Renal pelvis (tissue), 4 donors: ENCODE measurements around the gene ZMYND8. TPM values are rescaled to one million over a fixed set of nuclear protein-coding genes. Genes with fewer than 3 reads are reported as not detected.
"Not testable (repeated sequence)": the region's sequence is repeated elsewhere in the genome, so short reads cannot be mapped to it uniquely, and the experiment has no call there.

ENCODE experiments used
- DNase-seq: peaks from one replicate; pipeline ENCODE4 v3.0.0-alpha.2; 2013
- polyA plus RNA-seq, 3 donors: library from polyadenylated mRNA; unstranded; fragments of 120-200 nt; gene quantifications; one replicate each; pipeline ENCODE4 v1.2.1, GENCODE V29; 2013; ENCODE audit not compliant: insufficient read length in 3 of 3

Gene ZMYND8
- polyA plus RNA-seq, 3 donors, result 41.1 to 49.4 (median 42.8) TPM

- not testable (repeated sequence) for DNase-seq
Observed at GRCh38 chr20:47374121-47374520, 17.6 kb upstream of the ZMYND8 start.

GRCh38 chr20:47373206-47373733 lies 16.8 kb upstream of the ZMYND8 start:
- DNase-seq, result no peak

- DNase-seq, result no peak
Observed at GRCh38 chr20:47370850-47371782, 14.6 kb upstream of the ZMYND8 start.

GRCh38 chr20:47370214-47370613 lies 13.7 kb upstream of the ZMYND8 start:
- no peak for DNase-seq

GRCh38 chr20:47368301-47368700 lies 11.8 kb upstream of the ZMYND8 start:
- no peak for DNase-seq

- DNase-seq, result not testable (repeated sequence)
Observed at GRCh38 chr20:47366301-47366700, 9.8 kb upstream of the ZMYND8 start.

GRCh38 chr20:47365023-47365764 lies 8.7 kb upstream of the ZMYND8 start:
- no peak for DNase-seq

- no peak for DNase-seq
Observed at GRCh38 chr20:47362361-47363219, 6.1 kb upstream of the ZMYND8 start.

DNA sequence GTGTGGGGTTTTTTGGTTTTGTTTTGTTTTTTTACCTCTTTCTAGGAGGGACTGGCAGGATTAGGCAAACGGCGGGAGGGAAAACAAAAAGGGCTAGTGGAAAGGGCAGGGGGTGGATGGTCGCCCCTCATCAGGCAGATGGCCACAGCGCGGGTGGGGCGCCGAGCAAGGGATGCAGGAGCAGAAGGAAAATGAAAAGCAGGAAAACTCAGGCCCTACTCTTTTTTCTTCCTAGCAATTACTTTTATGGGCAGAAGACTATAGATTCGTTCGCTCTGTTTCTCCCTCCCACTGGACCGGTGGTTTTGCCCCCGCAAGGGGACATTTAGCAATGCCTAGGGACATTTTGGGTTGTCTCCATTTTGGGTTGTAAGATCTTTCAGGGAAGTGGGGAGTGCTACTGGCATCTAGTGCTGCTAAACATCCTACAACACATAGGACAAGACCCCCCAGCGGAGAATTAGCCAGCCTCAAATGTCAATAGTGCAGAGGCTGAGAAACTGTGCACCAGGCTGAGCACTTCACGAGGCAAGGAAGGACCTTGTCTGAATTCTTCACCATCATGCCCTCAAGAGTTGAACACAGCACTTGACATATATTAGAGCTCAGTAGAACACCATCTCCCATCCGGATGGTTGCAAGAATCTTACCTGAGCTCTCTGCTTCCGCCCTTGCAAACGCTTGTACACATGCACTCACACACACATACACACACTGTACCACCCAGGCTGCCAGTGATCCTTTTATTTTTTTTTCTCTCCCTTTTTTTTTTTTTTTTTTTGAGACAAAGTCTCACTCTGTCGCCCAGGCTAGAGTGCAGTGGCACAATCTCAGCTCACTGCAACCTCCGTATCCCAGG lies 4.8 kb upstream of the ZMYND8 start:
- no peak for DNase-seq

GRCh38 chr20:47360297-47361056 lies 4.0 kb upstream of the ZMYND8 start:
- DNase-seq, result peak; percentile 73

DNA sequence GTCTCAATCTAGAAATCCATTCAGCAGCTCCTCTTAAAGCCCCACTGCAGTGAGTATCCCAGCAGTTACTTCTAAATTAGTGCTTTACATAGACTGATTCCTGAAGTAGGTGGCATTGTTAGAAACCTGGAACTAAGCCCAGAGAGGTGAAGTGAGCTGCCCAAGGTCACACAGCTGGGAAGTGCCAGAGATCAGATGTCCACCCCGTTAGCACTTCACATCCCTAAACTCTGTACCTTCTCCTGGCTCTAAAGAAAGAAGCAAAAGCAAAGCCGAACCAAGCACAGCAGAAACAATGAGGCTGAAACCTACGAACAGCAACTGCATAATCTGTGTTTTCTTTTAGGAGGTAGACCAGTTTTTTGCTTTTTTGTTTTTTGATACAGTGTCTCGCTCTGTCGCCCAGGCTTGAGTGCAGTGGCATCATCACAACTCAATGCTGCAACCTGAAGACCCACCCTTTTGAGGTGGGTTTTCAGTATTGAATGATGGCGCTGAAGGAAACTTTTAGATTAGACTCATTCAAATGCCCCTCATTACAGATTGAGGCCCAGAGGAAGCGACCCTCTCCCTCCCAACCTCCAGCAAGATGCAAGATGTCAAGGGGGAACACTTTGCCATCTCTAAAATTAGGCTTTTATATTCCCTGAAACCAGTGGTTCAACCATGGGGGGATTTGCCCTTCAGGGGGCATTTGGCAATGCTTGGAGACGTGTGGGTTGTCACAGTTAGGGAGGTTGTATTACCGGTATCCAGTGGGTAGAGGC lies 3.2 kb upstream of the ZMYND8 start:
- DNase-seq, result no peak

GRCh38 chr20:47358672-47359529 lies 2.4 kb upstream of the ZMYND8 start:
- DNase-seq, result peak; percentile 84

DNA sequence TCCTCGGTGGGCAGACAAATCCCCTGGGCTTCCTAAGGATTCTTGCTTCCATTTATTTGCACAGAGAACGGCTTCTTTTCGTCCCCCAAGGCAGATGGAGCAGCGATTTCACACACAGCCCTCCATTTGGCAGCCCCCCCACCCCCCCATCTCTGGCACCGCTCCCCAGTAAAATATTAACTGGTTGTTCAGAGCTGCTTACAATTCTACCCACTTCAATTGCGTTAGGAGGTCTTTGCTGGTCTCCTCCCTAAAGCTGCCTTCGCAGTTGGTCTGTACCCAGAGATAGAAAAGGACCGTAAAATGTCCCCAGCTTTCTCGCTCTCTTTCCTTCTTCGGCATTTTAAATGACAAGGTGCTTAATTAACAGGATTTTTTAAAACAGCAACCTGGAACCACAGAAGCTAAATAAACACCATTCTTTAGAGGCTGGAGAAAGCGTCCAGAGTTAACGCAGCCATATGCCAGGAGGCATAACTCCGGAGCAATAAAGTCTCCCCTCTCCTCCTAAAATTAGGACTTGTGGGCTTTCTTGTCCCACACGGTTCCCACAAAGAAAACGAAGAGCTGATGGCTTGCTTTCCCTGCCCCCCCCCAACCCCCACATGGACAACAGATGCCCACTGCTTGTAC lies 1.7 kb upstream of the ZMYND8 start:
- no peak for DNase-seq

DNA sequence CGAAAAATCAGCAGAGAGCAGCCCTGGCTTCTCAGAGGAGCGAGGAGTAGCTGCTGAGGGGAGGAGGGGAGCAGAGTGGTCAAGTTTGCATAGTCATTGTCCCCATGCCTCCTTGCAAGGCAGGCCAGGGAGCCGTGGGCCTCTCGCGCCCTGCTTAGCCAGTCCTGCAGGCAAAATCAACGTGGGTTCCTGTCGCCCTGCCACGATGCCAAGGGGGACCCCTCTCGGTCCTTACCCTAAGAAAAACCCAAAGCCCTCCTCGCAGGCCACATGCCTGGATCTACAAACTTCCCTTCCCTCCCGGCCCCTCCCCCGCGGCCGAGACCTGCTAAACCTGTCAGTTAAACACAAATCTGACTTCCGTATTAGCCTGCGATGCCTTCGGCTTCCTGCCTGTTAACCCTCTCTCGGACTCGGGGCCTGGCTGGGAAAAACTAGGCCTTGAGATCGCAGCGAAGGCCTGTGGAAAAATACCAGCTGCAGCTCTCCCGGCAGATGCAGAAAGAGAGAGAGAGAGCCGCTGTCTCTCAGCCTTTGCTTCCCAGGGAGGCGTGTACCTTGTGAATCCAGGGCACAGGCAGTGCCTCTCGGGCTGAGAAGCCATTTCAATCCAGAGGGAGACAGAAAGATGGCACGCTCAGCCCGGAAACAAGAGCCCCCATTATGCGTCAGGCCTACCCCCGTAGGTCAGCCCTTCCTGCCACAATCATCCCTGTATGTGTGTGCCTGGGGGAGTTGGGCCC lies 968 bp upstream of the ZMYND8 start:
- peak; percentile 91 for DNase-seq

- no peak for DNase-seq
Observed at GRCh38 chr20:47356220-47356525, 326 bp downstream of the ZMYND8 start.

GRCh38 chr20:47355489-47356219 lies 845 bp downstream of the ZMYND8 start:
- no peak for DNase-seq
